IMR-90 (cell line): ENCODE measurements around the gene DDOST. TPM values are rescaled to one million over a fixed set of nuclear protein-coding genes. Genes with fewer than 3 reads are reported as not detected.

Source experiments
- ATAC-seq: fragments of 200-7000 bp; cut with Tn5 transposase; 2 replicates; pipeline ENCODE4 v1.9.1; 2020; ENCODE audit warnings: low read depth, mild to moderate bottlenecking, moderate library complexity
- BruUV-seq: library from RNA; stranded (reverse); fragments of 400-500 nt; replicated peaks from 2 replicates; lab custom pipeline; 2021; lab: Mats Ljungman, UMichigan
- CTCF ChIA-PET: fragments of 300-600 bp; formaldehyde crosslinking; extraction: SDS; loops from one replicate; lab custom pipeline; 2021; ENCODE audit warnings: antibody characterized with exemption; lab: Yijun Ruan, JAX
- POLR2A ChIA-PET: fragments of 300-600 bp; sonication (Branson Sonifier 250); formaldehyde crosslinking; loops from one replicate; lab custom pipeline; 2022; ENCODE audit warnings: antibody characterized with exemption; ENCODE audit not compliant: unreplicated experiment; lab: Charles Lee
- DNase-seq: peaks from one replicate; pipeline ENCODE4 v3.0.0; 2013
- H2AFZ ChIP-seq: replicated peaks from 2 replicates; pipeline ENCODE3; 2013; ENCODE audit warnings: low read length, mild to moderate bottlenecking; ENCODE audit not compliant: poor library complexity
- H2AK5ac ChIP-seq: 2 replicates; pipeline ENCODE4 v1.6.1; 2013; ENCODE audit warnings: low read depth, low read length, inconsistent platforms
- H2AK9ac ChIP-seq: replicated peaks from 2 replicates; pipeline ENCODE3; 2013; ENCODE audit warnings: mild to moderate bottlenecking, low read depth, low read length, moderate library complexity; ENCODE audit not compliant: poor library complexity
- H2BK120ac ChIP-seq: 2 replicates; pipeline ENCODE4 v1.6.1; 2013; ENCODE audit warnings: low read depth, low read length, inconsistent platforms
- H2BK15ac ChIP-seq: 3 replicates; pipeline ENCODE4 v1.6.1; 2013; ENCODE audit warnings: low read depth, low read length, inconsistent platforms
- H2BK20ac ChIP-seq: 2 replicates; pipeline ENCODE4 v1.6.1; 2013; ENCODE audit warnings: low read depth, mild to moderate bottlenecking, inconsistent platforms, low read length, moderate library complexity
- H2BK5ac ChIP-seq: 2 replicates; pipeline ENCODE4 v1.6.1; 2013; ENCODE audit warnings: mild to moderate bottlenecking, low read depth, low read length, inconsistent platforms; ENCODE audit not compliant: poor library complexity, severe bottlenecking
- H3K14ac ChIP-seq: replicated peaks from 2 replicates; pipeline ENCODE4 v1.6.1; 2013; ENCODE audit warnings: low read depth, low read length, inconsistent platforms
- H3K18ac ChIP-seq: 2 replicates; pipeline ENCODE4 v1.6.1; 2013; ENCODE audit warnings: low read depth, low read length, control low read depth
- H3K23ac ChIP-seq: 2 replicates; pipeline ENCODE4 v1.6.1; 2013; ENCODE audit warnings: low read depth, low read length, inconsistent platforms
- H3K27ac ChIP-seq: 2 replicates; pipeline ENCODE4 v1.5.1; 2013; ENCODE audit warnings: mild to moderate bottlenecking, control low read depth, low read length; ENCODE audit not compliant: insufficient read depth
- H3K27me3 ChIP-seq: 2 replicates; pipeline ENCODE4 v1.6.1; 2013; ENCODE audit warnings: low read length; ENCODE audit not compliant: control insufficient read depth, insufficient read depth
- H3K36me3 ChIP-seq: 2 replicates; pipeline ENCODE4 v1.6.1; 2013; ENCODE audit warnings: low read length, mixed read lengths; ENCODE audit not compliant: control insufficient read depth, insufficient read depth
- H3K4ac ChIP-seq: 2 replicates; pipeline ENCODE4 v1.6.1; 2013; ENCODE audit warnings: low read depth, low read length, inconsistent platforms
- H3K4me1 ChIP-seq: 2 replicates; pipeline ENCODE4 v1.6.1; 2013; ENCODE audit warnings: low read length, mixed read lengths; ENCODE audit not compliant: control insufficient read depth, insufficient read depth
- H3K4me2 ChIP-seq: 2 replicates; pipeline ENCODE4 v1.6.1; 2013; ENCODE audit warnings: low read depth, mild to moderate bottlenecking, control low read depth, low read length, moderate library complexity
- H3K4me3 ChIP-seq: 2 replicates; pipeline ENCODE4 v1.5.1; 2013; ENCODE audit warnings: low read depth, mild to moderate bottlenecking, control low read depth, low read length, moderate library complexity; ENCODE audit not compliant: insufficient read depth
- H3K56ac ChIP-seq: 2 replicates; pipeline ENCODE4 v1.6.1; 2013; ENCODE audit warnings: low read length, inconsistent platforms; ENCODE audit not compliant: insufficient read depth; ENCODE audit errors: extremely low read depth
- H3K79me1 ChIP-seq, 2 experiments: 2 replicates each; pipeline ENCODE4 v1.6.1; 2013; ENCODE audit warnings: low read length in 2 of 2, inconsistent platforms in 1 of 2, low read depth in 1 of 2
- H3K9ac ChIP-seq: 2 replicates; pipeline ENCODE4 v1.6.1; 2013; ENCODE audit warnings: low read depth, low read length, control low read depth
- H3K9me1 ChIP-seq: 2 replicates; pipeline ENCODE4 v1.6.1; 2013; ENCODE audit warnings: low read length, inconsistent platforms; ENCODE audit not compliant: insufficient read depth
- H3K9me3 ChIP-seq: 2 replicates; pipeline ENCODE4 v1.6.1; 2013; ENCODE audit warnings: low read length; ENCODE audit not compliant: control insufficient read depth, insufficient read depth
- H4K20me1 ChIP-seq: 2 replicates; pipeline ENCODE4 v1.6.1; 2013; ENCODE audit warnings: low read length, inconsistent platforms; ENCODE audit not compliant: insufficient read depth
- H4K5ac ChIP-seq: 2 replicates; pipeline ENCODE4 v1.6.1; 2013; ENCODE audit warnings: mild to moderate bottlenecking, low read depth, low read length, control low read depth
- H4K8ac ChIP-seq, 2 experiments: 2 replicates each; pipeline ENCODE4 v1.6.1; 2013; ENCODE audit warnings: low read depth in 2 of 2, low read length in 2 of 2, control low read depth in 1 of 2, inconsistent platforms in 1 of 2
- H4K91ac ChIP-seq: 2 replicates; pipeline ENCODE4 v1.6.1; 2013; ENCODE audit warnings: low read depth, low read length, inconsistent platforms; ENCODE audit not compliant: insufficient read depth
- CTCF ChIP-seq: conservative IDR thresholded peaks from 2 replicates; pipeline ENCODE4 v1.5.1; 2012; ENCODE audit warnings: mild to moderate bottlenecking, low read depth, low read length, improper control_type of control experiment
- MAFK ChIP-seq: IDR thresholded peaks from 2 replicates; pipeline ENCODE4 v1.6.1; 2012; ENCODE audit warnings: low read depth, low read length, improper control_type of control experiment
- WGBS, 2 experiments: methylation state at CpG; one replicate each; pipeline versions ENCODE4 v1.1.5 to v1.1.7; 2013; ENCODE audit warnings: missing lambda C conversion rate in 2 of 2; ENCODE audit not compliant: insufficient read length in 1 of 2; ENCODE audit errors: extremely low coverage in 2 of 2; 5-methylcytosine and 5-hydroxymethylcytosine counted together
- dilution Hi-C: fragments of 300-500 bp; cut with HindIII; formaldehyde crosslinking; loops from one replicate; pipeline ENCODE4 v1.14.3; 2018; ENCODE audit warnings: low sequenced_read_pairs; ENCODE audit not compliant: unreplicated experiment
- in situ Hi-C: fragments of 300-500 bp; cut with MboI; formaldehyde crosslinking; loops from 3 replicates; pipeline ENCODE4 v1.14.3; 2019; ENCODE audit warnings: low sequenced_read_pairs, inconsistent platforms, mixed read lengths
- intact Hi-C: fragments of 100-400 bp; cut with micrococcal nuclease; formaldehyde crosslinking; loops from 2 replicates; pipeline ENCODE4 v1.10.0; 2022
- polyA plus RNA-seq, 3 experiments: library from polyadenylated mRNA; depleted of rRNA; stranded (reverse); fragments of >200 nt; gene quantifications; 2 replicates each; pipeline ENCODE4 v1.2.3, GENCODE V29; 2012; ENCODE audit warnings: low replicate concordance in 1 of 3
- total RNA-seq: library from RNA; depleted of rRNA; stranded (reverse); fragments of >200 nt; gene quantifications from 2 replicates; pipeline ENCODE4 v1.2.3, GENCODE V29; 2012

The DDOST gene
- total and polyA plus RNA-seq, 2 of the 4 experiments (the other 2 are of a cell fraction), result 179 to 477 TPM

GRCh38 chr1:20626098-20626427, 35.1 kb downstream of the DDOST start:
- H4K91ac ChIP-seq, result no peak overlapping the region
- H3K4me1 ChIP-seq, result no peaks in the 10 kb centered on the region
- no peak for ATAC-seq
- H3K4me3 ChIP-seq, result no peak overlapping the region
- no peak overlapping the region for H2AK5ac ChIP-seq
- H3K27ac ChIP-seq, result no peak overlapping the region
- H2BK5ac ChIP-seq, result no peak overlapping the region
- no peak overlapping the region for H3K18ac ChIP-seq
- H3K56ac ChIP-seq, result no peak overlapping the region
- no peak overlapping the region for H3K14ac ChIP-seq
- H3K9me1 ChIP-seq, result no peaks in the 10 kb centered on the region
- no peak overlapping the region for H2AK9ac ChIP-seq
- H4K5ac ChIP-seq, result no peak overlapping the region
- H3K23ac ChIP-seq, result no peak overlapping the region
- H3K79me1 ChIP-seq, result no peaks in the 10 kb centered on the region
- DNase-seq, result no peak
- H4K20me1 ChIP-seq, result no peaks in the 10 kb centered on the region
- 78% methylated on average over 1 of the region's 1 CpG; no CpG with 5 or more reads in 1 of the 2 experiments for WGBS, 2 experiments
- BruUV-seq, result no TSS peak
- POLR2A ChIA-PET, result no interaction called here
- no peak overlapping the region for H2BK20ac ChIP-seq
- peaks cover 4% of the 10 kb centered on the region for H3K27me3 ChIP-seq
- in situ Hi-C loops (loop anchor here (25.0 kb wide), 1 partner anchor 414 kb away; no protein-coding TSS in a partner anchor), intact Hi-C loops (no loop called here), dilution Hi-C loops (no loop called here)
- 0 out of 2 replicates have a peak, but pooled peaks cover 2% of the 10 kb centered on the region for H3K9me3 ChIP-seq
- H2BK15ac ChIP-seq, result no peak overlapping the region
- TF ChIP-seq MAFK, result no peak
- no peak for TF ChIP-seq CTCF
- no peak overlapping the region for H3K4me2 ChIP-seq
- H3K9ac ChIP-seq, result no peak overlapping the region
- CTCF ChIA-PET, result no interaction called here
- H2AFZ ChIP-seq, result no peak overlapping the region
- H2BK120ac ChIP-seq, result no peak overlapping the region
- no peak overlapping the region for H3K4ac ChIP-seq
- H3K36me3 ChIP-seq, result no peaks in the 10 kb centered on the region
- no peak overlapping the region for H4K8ac ChIP-seq
